Esophagus squamous epithelium (tissue), 5 donors: ENCODE data around the gene KRT17. TPM values are rescaled to one million over a fixed set of nuclear protein-coding genes. Genes with fewer than 3 reads are reported as not detected.
"Not testable (repeated sequence)": the region's sequence is repeated elsewhere in the genome, so short reads cannot be mapped to it uniquely, and the experiment has no call there.

Source experiments
- DNase-seq: peaks from one replicate; lab custom pipeline; 2025; lab: John Stamatoyannopoulos, UW
- H3K27ac ChIP-seq, 4 donors: fragments of 200-600 bp; sonication (generic); one replicate each; pipeline ENCODE4 v1.5.1; 2016 to 2019; ENCODE audit warnings: mild to moderate bottlenecking in 1 of 4
- H3K27me3 ChIP-seq, 4 donors: fragments of 200-600 bp; sonication (generic); 1 replicate in 3 of 4; 2 replicates in 1 of 4; pipeline versions ENCODE4 v1.5.1 to v1.6.0; 2017 to 2021; ENCODE audit warnings: antibody characterized with exemption in 1 of 4
- H3K36me3 ChIP-seq, 3 donors: fragments of 200-600 bp; sonication (generic); one replicate each; pipeline ENCODE4 v1.5.1; 2016 to 2019
- H3K4me1 ChIP-seq, 3 donors: fragments of 200-600 bp; sonication (generic); one replicate each; pipeline ENCODE4 v1.5.1; 2017 to 2019
- H3K4me3 ChIP-seq, 4 donors: fragments of 200-600 bp; sonication (generic); 1 replicate in 3 of 4; 2 replicates in 1 of 4; pipeline ENCODE4 v1.5.1; 2016 to 2019; ENCODE audit warnings: mild to moderate bottlenecking in 2 of 4, moderate library complexity in 1 of 4
- H3K9me3 ChIP-seq, 3 donors: fragments of 200-600 bp; sonication (generic); one replicate each; pipeline ENCODE4 v1.5.1; 2016 to 2019
- POLR2A ChIP-seq, 4 donors: fragments of 450-650 bp; IDR thresholded peaks; one replicate each; pipeline ENCODE4 v1.6.1; 2017; ENCODE audit warnings: antibody characterized with exemption in 4 of 4, mild to moderate bottlenecking in 4 of 4, moderate library complexity in 3 of 4
- WGBS, 2 donors: methylation state at CpG; one replicate each; pipeline ENCODE4 v1.1.5; 2018; 5-methylcytosine and 5-hydroxymethylcytosine counted together
- intact Hi-C: fragments of 100-400 bp; cut with DNase I; formaldehyde crosslinking; loops from one replicate; pipeline ENCODE4 v1.15.0; 2022
- total RNA-seq, 4 donors: library from RNA; depleted of rRNA; stranded (reverse); fragments of >200 nt; gene quantifications; one replicate each; pipeline ENCODE4 v1.1.0, GENCODE V29; 2016
- TF ChIP-seq, protein P1 (sequence below), 6 experiments: fragments of 450-650 bp in 4 of 6; fragments of 200-600 bp in 2 of 6; sonication (generic) in 2 of 6; IDR thresholded peaks; one replicate each; pipeline ENCODE4 v1.5.1; 2016 to 2019; ENCODE audit warnings: antibody characterized with exemption in 6 of 6, mild to moderate bottlenecking in 4 of 6, moderate library complexity in 4 of 6
- donor health status: DM: yes; HTN: yes; CAD: no.

Gene KRT17
- total RNA-seq, 4 donors from 2014 or later: 45.8 to 2,552 (median 75.7) TPM

GRCh38 chr17:41618341-41619035 lies 5.9 kb downstream of the KRT17 start:
- Histone ChIP-seq H3K27me3 (peaks cover 0 to 93% (median 0%) of the 10 kb centered on the region in 4 donors), H3K4me1 (peaks cover 0 to 35% (median 0%) of the 10 kb centered on the region in 3 donors), H3K27ac (no peak overlapping the region), H3K36me3 (no peaks in the 10 kb centered on the region), H3K4me3 (no peak overlapping the region), H3K9me3 (no peaks in the 10 kb centered on the region)
- intact Hi-C loops: no loop called here
- no peak for DNase-seq
- no peak for TF ChIP-seq POLR2A (IDR thresholded peaks at IDR 0.05)
- TF ChIP-seq, protein P1, sequence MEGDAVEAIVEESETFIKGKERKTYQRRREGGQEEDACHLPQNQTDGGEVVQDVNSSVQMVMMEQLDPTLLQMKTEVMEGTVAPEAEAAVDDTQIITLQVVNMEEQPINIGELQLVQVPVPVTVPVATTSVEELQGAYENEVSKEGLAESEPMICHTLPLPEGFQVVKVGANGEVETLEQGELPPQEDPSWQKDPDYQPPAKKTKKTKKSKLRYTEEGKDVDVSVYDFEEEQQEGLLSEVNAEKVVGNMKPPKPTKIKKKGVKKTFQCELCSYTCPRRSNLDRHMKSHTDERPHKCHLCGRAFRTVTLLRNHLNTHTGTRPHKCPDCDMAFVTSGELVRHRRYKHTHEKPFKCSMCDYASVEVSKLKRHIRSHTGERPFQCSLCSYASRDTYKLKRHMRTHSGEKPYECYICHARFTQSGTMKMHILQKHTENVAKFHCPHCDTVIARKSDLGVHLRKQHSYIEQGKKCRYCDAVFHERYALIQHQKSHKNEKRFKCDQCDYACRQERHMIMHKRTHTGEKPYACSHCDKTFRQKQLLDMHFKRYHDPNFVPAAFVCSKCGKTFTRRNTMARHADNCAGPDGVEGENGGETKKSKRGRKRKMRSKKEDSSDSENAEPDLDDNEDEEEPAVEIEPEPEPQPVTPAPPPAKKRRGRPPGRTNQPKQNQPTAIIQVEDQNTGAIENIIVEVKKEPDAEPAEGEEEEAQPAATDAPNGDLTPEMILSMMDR (IDR thresholded peaks at IDR 0.05): no peak
- 33 to 66% methylated on average over 1 to 3 of the region's 13 CpGs for WGBS, 2 donors

DNA sequence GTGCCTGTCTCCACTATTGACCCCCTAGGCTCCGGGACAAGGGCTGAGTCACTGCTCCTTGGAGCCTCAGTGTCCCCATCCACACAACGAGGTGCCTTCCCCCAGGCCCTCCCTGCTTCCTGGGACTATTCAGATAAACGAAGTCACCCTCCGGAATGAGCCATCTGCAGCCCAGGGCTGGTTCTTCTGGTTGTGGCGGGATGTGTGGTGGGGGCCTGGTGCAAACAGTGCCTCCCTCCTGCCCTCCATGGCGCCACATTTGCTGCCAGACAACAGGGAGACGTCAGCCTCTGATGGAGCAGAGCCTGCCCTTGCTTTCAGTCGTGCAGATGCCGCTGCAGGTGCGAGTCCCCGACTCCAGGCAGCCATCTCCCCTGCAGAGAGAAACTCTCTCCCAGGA lies 6.7 kb downstream of the KRT17 start:
- Histone ChIP-seq H3K27me3 (peaks cover 0 to 90% (median 0%) of the 10 kb centered on the region in 4 donors), H3K4me3 (no peak overlapping the region), H3K4me1 (peaks cover 1 to 36% (median 4%) of the 10 kb centered on the region in 3 donors), H3K36me3 (no peaks in the 10 kb centered on the region), H3K27ac (no peak overlapping the region), H3K9me3 (no peaks in the 10 kb centered on the region)
- TF ChIP-seq POLR2A (IDR thresholded peaks at IDR 0.05): no peak
- TF ChIP-seq, protein P1 (IDR thresholded peaks at IDR 0.05): no peak
- DNase-seq: no peak
- WGBS, 2 donors: 43 to 64% methylated on average over 3 to 9 of the region's 11 CpGs
- intact Hi-C loops: no loop called here

- no peak for DNase-seq
- Histone ChIP-seq H3K4me3 (no peak overlapping the region), H3K36me3 (no peaks in the 10 kb centered on the region), H3K4me1 (peaks cover 7 to 41% (median 8%) of the 10 kb centered on the region in 3 donors), H3K27me3 (peaks cover 0 to 87% (median 0%) of the 10 kb centered on the region in 4 donors), H3K27ac (no peak overlapping the region), H3K9me3 (no peaks in the 10 kb centered on the region)
- no peak for TF ChIP-seq POLR2A (IDR thresholded peaks at IDR 0.05)
- TF ChIP-seq, protein P1 (IDR thresholded peaks at IDR 0.05): no peak
- 50 to 80% methylated on average over 1 to 2 of the region's 3 CpGs for WGBS, 2 donors
- intact Hi-C loops: no loop called here
Measured at GRCh38 chr17:41617136-41617535, 7.2 kb downstream of the KRT17 start.

GRCh38 chr17:41616486-41616885 lies 7.9 kb downstream of the KRT17 start:
- Histone ChIP-seq H3K4me1 (peaks cover 8 to 46% (median 10%) of the 10 kb centered on the region in 3 donors), H3K27me3 (peaks cover 0 to 89% (median 0%) of the 10 kb centered on the region in 4 donors)
- DNase-seq, intact Hi-C loops, H3K9me3 ChIP-seq, H3K27ac ChIP-seq, H3K36me3 ChIP-seq, H3K4me3 ChIP-seq: not testable (repeated sequence)
- WGBS, 2 donors: 92 to 100% methylated on average over 1 to 2 of the region's 4 CpGs

GRCh38 chr17:41615454-41615853 lies 8.9 kb downstream of the KRT17 start:
- WGBS, 2 donors: 0 to 46% methylated on average over 5 of the region's 7 CpGs
- Histone ChIP-seq H3K4me1 (peaks cover 8 to 36% (median 10%) of the 10 kb centered on the region in 3 donors), H3K27me3 (peaks cover 0 to 89% (median 0%) of the 10 kb centered on the region in 4 donors), H3K9me3 (no peaks in the 10 kb centered on the region), H3K36me3 (no peaks in the 10 kb centered on the region), H3K4me3 (no peak overlapping the region), H3K27ac (no peak overlapping the region)
- DNase-seq: no peak
- intact Hi-C loops: no loop called here
- TF ChIP-seq POLR2A (IDR thresholded peaks at IDR 0.05): no peak
- TF ChIP-seq, protein P1 (IDR thresholded peaks at IDR 0.05): no peak

DNA sequence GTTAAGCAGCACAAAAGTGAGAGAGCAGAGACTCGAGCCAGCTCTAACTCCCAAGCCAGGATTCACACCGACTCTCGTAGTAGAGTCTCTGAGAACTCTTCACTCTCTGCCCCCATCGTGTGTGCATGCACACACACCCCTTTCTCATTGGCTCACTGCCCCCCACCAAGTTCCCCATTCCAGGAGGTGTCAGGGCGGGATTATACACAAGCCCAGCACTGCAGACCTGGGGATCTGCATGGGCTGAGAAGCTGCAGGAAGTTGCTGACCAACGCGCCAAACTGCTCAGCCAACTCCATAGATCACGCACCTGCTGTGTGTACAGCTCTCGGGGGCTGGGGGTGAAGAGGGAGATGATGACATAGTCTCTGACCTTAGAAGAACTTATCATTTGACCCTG lies 9.6 kb downstream of the KRT17 start:
- H3K4me3 ChIP-seq, intact Hi-C loops, DNase-seq, H3K27ac ChIP-seq, H3K36me3 ChIP-seq, H3K9me3 ChIP-seq: not testable (repeated sequence)
- 58% methylated on average over 6 of the region's 9 CpGs; no CpG with 5 or more reads in 1 of the 2 donors for WGBS, 2 donors
- Histone ChIP-seq H3K4me1 (peaks cover 8 to 34% (median 10%) of the 10 kb centered on the region in 3 donors), H3K27me3 (peaks cover 0 to 88% (median 0%) of the 10 kb centered on the region in 4 donors)
